CD4-positive, alpha-beta T cell treated with Interleukin-4 for 1 hour (primary cell): Measurements from ENCODE around the gene NDUFA11.
"Not testable (repeated sequence)": the region's sequence is repeated elsewhere in the genome, so short reads cannot be mapped to it uniquely, and the experiment has no call there.

Experiments used
- DNase-seq, 2 donors: peaks; one replicate each; pipeline ENCODE4 v3.0.0-alpha.2; 2020 to 2022

Gene NDUFA11

GRCh38 chr19:5884065-5884811, 19.4 kb downstream of the NDUFA11 start:
- not testable (repeated sequence) for DNase-seq

- not testable (repeated sequence) for DNase-seq
These were observed 20.3 kb downstream of the NDUFA11 start for GRCh38 chr19:5883157-5883873.

- no peak for DNase-seq
These were observed 21.1 kb downstream of the NDUFA11 start for GRCh38 chr19:5882421-5882968.

- DNase-seq, result no peak
These were observed 21.9 kb downstream of the NDUFA11 start for GRCh38 chr19:5881543-5882299.

GRCh38 chr19:5880604-5881078, 22.9 kb downstream of the NDUFA11 start:
- no peak for DNase-seq

GRCh38 chr19:5880196-5880595, 23.4 kb downstream of the NDUFA11 start:
- DNase-seq, result no peak

GRCh38 chr19:5877882-5878281, 25.7 kb downstream of the NDUFA11 start:
- DNase-seq, result no peak

GRCh38 chr19:5877427-5877826, 26.2 kb downstream of the NDUFA11 start:
- no peak for DNase-seq

- DNase-seq, result not testable (repeated sequence)
These were observed 29.1 kb downstream of the NDUFA11 start for GRCh38 chr19:5874496-5874895.

GRCh38 chr19:5873617-5874199, 29.9 kb downstream of the NDUFA11 start:
- no peak for DNase-seq

GRCh38 chr19:5870986-5871394, 32.6 kb downstream of the NDUFA11 start:
- no peak for DNase-seq

- DNase-seq, result no peak
These were observed 36.1 kb downstream of the NDUFA11 start for GRCh38 chr19:5867201-5868136.

- no peak for DNase-seq
These were observed 37.8 kb downstream of the NDUFA11 start for GRCh38 chr19:5865772-5866171.

- no peak for DNase-seq
These were observed 38.7 kb downstream of the NDUFA11 start for GRCh38 chr19:5864725-5865486.

- DNase-seq, result no peak
These were observed 39.4 kb downstream of the NDUFA11 start for GRCh38 chr19:5864013-5864720.

- no peak for DNase-seq
These were observed 40.4 kb downstream of the NDUFA11 start for GRCh38 chr19:5863030-5863665.

- DNase-seq, result no peak
These were observed 46.1 kb downstream of the NDUFA11 start for GRCh38 chr19:5857203-5858081.

GRCh38 chr19:5855151-5855550, 48.4 kb downstream of the NDUFA11 start:
- not testable (repeated sequence) for DNase-seq
